Vagina (tissue), 2 donors: ENCODE data around the gene AHI1. TPM values are rescaled to one million over a fixed set of nuclear protein-coding genes. Genes with fewer than 3 reads are reported as not detected.

Experiments used
- DNase-seq, 2 donors: peaks; one replicate each; pipeline ENCODE4 v3.0.0-alpha.2; 2017; ENCODE audit errors: extremely low spot score in 2 of 2
- H3K27ac ChIP-seq: fragments of 200-600 bp; sonication (generic); one replicate; pipeline ENCODE4 v1.5.1; 2019
- H3K27me3 ChIP-seq: fragments of 200-600 bp; sonication (generic); one replicate; pipeline ENCODE4 v1.5.1; 2019
- H3K36me3 ChIP-seq, 2 donors: fragments of 200-600 bp; sonication (generic); one replicate each; pipeline ENCODE4 v1.5.1; 2017 to 2019
- H3K4me1 ChIP-seq: fragments of 200-600 bp; sonication (generic); one replicate; pipeline ENCODE4 v1.5.1; 2019
- H3K4me3 ChIP-seq, 2 donors: fragments of 200-600 bp; sonication (generic); 1 replicate in 1 of 2; 2 replicates in 1 of 2; pipeline ENCODE4 v1.5.1; 2016 to 2019
- H3K9me3 ChIP-seq: fragments of 200-600 bp; sonication (generic); one replicate; pipeline ENCODE4 v1.5.1; 2019
- POLR2A ChIP-seq, 2 donors: fragments of 450-650 bp; IDR thresholded peaks; one replicate each; pipeline ENCODE4 v1.6.1; 2017; ENCODE audit warnings: antibody characterized with exemption in 2 of 2, mild to moderate bottlenecking in 2 of 2, moderate library complexity in 2 of 2
- POLR2AphosphoS5 ChIP-seq, 2 donors: sonication (generic); formaldehyde crosslinking; IDR thresholded peaks; one replicate each; pipeline ENCODE4 v1.9.0; 2017; ENCODE audit warnings: antibody characterized with exemption in 2 of 2, mild to moderate bottlenecking in 2 of 2, low read depth in 1 of 2; ENCODE audit not compliant: insufficient read depth in 1 of 2
- intact Hi-C: fragments of 100-400 bp; cut with DNase I; formaldehyde crosslinking; loops from one replicate; pipeline ENCODE4 v1.15.1; 2023
- total RNA-seq: library from RNA; depleted of rRNA; stranded (reverse); fragments of >200 nt; gene quantifications from one replicate; pipeline ENCODE4 v1.2.3, GENCODE V29; 2016
- TF ChIP-seq, protein P1 (sequence below), 3 experiments: fragments of 450-650 bp in 2 of 3; fragments of 200-600 bp in 1 of 3; sonication (generic) in 1 of 3; IDR thresholded peaks; one replicate each; pipeline ENCODE4 v1.5.1; 2017 to 2019; ENCODE audit warnings: antibody characterized with exemption in 3 of 3, mild to moderate bottlenecking in 2 of 3, moderate library complexity in 2 of 3

The AHI1 gene
- total RNA-seq, 1 donor from 2014 or later: 28.7 TPM

DNA sequence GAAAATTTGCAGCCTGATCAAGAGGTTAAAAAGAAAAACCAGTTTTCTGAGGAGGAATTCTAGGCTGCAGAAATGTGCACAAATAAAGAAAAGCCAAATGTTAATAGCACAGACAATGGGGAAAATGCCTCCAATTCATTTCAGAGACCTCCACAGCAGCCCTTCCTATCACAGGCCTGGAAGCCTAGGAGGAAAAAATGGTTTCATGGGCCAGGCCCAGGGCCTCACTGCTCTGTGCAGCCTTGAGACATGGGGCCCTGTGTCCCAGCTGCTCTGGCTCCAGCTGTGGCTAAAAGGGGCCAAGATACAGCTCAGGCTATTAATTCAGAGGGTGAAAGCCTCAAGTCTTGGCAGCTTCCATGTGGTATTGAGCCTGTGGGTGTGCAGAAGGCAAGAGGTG, 18.9 kb downstream of the AHI1 start:
- H3K36me3 ChIP-seq: peaks cover 4 to 40% of the 10 kb centered on the region in 2 donors
- H3K27me3 ChIP-seq: no peaks in the 10 kb centered on the region
- intact Hi-C loops: no loop called here
- H3K4me1 ChIP-seq: no peaks in the 10 kb centered on the region
- DNase-seq: no peak
- peaks cover 7% of the 10 kb centered on the region for H3K9me3 ChIP-seq
- TF ChIP-seq POLR2AphosphoS5 (IDR thresholded peaks at IDR 0.05; ENCODE audit: insufficient read depth in 1 of 2, low read depth in 1 of 2) (no peak), POLR2A (IDR thresholded peaks at IDR 0.05) (no peak)
- TF ChIP-seq, protein P1, sequence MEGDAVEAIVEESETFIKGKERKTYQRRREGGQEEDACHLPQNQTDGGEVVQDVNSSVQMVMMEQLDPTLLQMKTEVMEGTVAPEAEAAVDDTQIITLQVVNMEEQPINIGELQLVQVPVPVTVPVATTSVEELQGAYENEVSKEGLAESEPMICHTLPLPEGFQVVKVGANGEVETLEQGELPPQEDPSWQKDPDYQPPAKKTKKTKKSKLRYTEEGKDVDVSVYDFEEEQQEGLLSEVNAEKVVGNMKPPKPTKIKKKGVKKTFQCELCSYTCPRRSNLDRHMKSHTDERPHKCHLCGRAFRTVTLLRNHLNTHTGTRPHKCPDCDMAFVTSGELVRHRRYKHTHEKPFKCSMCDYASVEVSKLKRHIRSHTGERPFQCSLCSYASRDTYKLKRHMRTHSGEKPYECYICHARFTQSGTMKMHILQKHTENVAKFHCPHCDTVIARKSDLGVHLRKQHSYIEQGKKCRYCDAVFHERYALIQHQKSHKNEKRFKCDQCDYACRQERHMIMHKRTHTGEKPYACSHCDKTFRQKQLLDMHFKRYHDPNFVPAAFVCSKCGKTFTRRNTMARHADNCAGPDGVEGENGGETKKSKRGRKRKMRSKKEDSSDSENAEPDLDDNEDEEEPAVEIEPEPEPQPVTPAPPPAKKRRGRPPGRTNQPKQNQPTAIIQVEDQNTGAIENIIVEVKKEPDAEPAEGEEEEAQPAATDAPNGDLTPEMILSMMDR (IDR thresholded peaks at IDR 0.05): no peak
- H3K4me3 ChIP-seq: no peak overlapping the region
- H3K27ac ChIP-seq: no peak overlapping the region

DNA sequence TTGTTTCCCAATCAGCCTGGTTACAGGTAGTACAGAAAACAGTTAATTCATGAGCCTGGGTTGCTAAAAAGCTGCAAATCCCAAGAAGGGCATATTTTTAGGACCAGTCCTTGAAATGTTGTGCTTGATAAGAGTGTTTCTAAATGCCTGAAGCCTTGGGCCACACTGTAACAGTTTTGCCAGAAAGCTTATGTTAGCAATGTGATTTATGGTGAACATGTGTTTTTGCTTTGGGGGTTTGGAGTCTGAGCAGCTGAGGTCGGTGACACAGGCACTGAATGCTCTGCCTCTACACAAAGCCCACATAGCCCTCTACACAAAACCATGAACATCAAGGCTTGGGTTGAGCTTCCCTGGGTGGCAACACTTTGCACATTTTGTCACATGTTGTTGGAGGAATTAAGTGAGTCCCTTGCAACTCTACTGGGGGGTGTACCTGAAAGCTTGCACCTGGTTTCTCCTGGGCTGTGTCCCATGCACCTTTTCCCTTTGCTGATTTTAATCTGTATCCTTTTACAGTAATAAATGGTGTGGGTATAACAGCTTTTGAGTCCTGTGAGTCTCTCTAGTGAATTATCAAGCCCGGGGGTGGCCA, 22.2 kb downstream of the AHI1 start:
- no peak for DNase-seq
- H3K4me3 ChIP-seq: no peak overlapping the region
- H3K27me3 ChIP-seq: no peaks in the 10 kb centered on the region
- no peak for TF ChIP-seq POLR2A (IDR thresholded peaks at IDR 0.05)
- TF ChIP-seq POLR2AphosphoS5 (IDR thresholded peaks at IDR 0.05; ENCODE audit: insufficient read depth in 1 of 2, low read depth in 1 of 2): no peak
- TF ChIP-seq, protein P1 (IDR thresholded peaks at IDR 0.05): no peak
- no peaks in the 10 kb centered on the region for H3K4me1 ChIP-seq
- H3K9me3 ChIP-seq: no peaks in the 10 kb centered on the region
- no peak overlapping the region for H3K27ac ChIP-seq
- peaks cover 0 to 20% of the 10 kb centered on the region in 2 donors for H3K36me3 ChIP-seq
- intact Hi-C loops: no loop called here

GRCh38 chr6:135474362-135474761, 23.2 kb downstream of the AHI1 start:
- Histone ChIP-seq H3K9me3 (no peaks in the 10 kb centered on the region), H3K27ac (no peak overlapping the region), H3K4me1 (no peaks in the 10 kb centered on the region), H3K36me3 (peaks cover 0 to 10% of the 10 kb centered on the region in 2 donors), H3K4me3 (no peak overlapping the region), H3K27me3 (no peaks in the 10 kb centered on the region)
- DNase-seq: no peak
- no peak for TF ChIP-seq POLR2A (IDR thresholded peaks at IDR 0.05)
- TF ChIP-seq, protein P1 (IDR thresholded peaks at IDR 0.05): no peak
- no peak for TF ChIP-seq POLR2AphosphoS5 (IDR thresholded peaks at IDR 0.05; ENCODE audit: insufficient read depth in 1 of 2, low read depth in 1 of 2)
- intact Hi-C loops: no loop called here

GRCh38 chr6:135465903-135466302, 31.6 kb downstream of the AHI1 start:
- DNase-seq: no peak
- intact Hi-C loops: no loop called here
- no peaks in the 10 kb centered on the region for H3K9me3 ChIP-seq
- peaks cover 0 to 22% of the 10 kb centered on the region in 2 donors for H3K36me3 ChIP-seq
- TF ChIP-seq, protein P1 (IDR thresholded peaks at IDR 0.05): no peak
- TF ChIP-seq POLR2A (IDR thresholded peaks at IDR 0.05) (no peak), POLR2AphosphoS5 (IDR thresholded peaks at IDR 0.05; ENCODE audit: insufficient read depth in 1 of 2, low read depth in 1 of 2) (no peak)
- no peak overlapping the region for H3K27ac ChIP-seq
- H3K27me3 ChIP-seq: no peaks in the 10 kb centered on the region
- H3K4me1 ChIP-seq: no peaks in the 10 kb centered on the region
- no peak overlapping the region for H3K4me3 ChIP-seq

GRCh38 chr6:135465307-135465706, 32.2 kb downstream of the AHI1 start:
- TF ChIP-seq POLR2AphosphoS5 (IDR thresholded peaks at IDR 0.05; ENCODE audit: insufficient read depth in 1 of 2, low read depth in 1 of 2): no peak
- TF ChIP-seq, protein P1 (IDR thresholded peaks at IDR 0.05): no peak
- no peak for TF ChIP-seq POLR2A (IDR thresholded peaks at IDR 0.05)
- Histone ChIP-seq H3K36me3 (peaks cover 0 to 22% of the 10 kb centered on the region in 2 donors), H3K9me3 (no peaks in the 10 kb centered on the region), H3K4me3 (no peak overlapping the region), H3K4me1 (no peaks in the 10 kb centered on the region), H3K27me3 (no peaks in the 10 kb centered on the region), H3K27ac (no peak overlapping the region)
- intact Hi-C loops: no loop called here
- no peak for DNase-seq
